ENCODE measurements around the gene ZNF726.

ZNF726 gene

GRCh38 chr19:23906835-23907234, 7.9 kb upstream of the ZNF726 start:
- no peaks in the 10 kb centered on the region for H3F3A ChIP-seq (ENCODE audit: control insufficient read depth, insufficient read depth)
- TF ChIP-seq EZH2phosphoT487 (IDR thresholded peaks at IDR 0.05; ENCODE audit: borderline replicate concordance, low read length) (no peak), CTCF (IDR thresholded peaks at IDR 0.05; ENCODE audit: low read depth, low read length, poor library complexity, severe bottlenecking) (no peak)
- no peak overlapping the region for H3K27ac ChIP-seq (ENCODE audit: low read depth, low read length)
- no peaks in the 10 kb centered on the region for H3K27me3 ChIP-seq (ENCODE audit: control insufficient read depth, low read length)
- H3K4me1 ChIP-seq (ENCODE audit: control insufficient read depth, low read length), result no peaks in the 10 kb centered on the region
- H3K36me3 ChIP-seq (ENCODE audit: control insufficient read depth, low read length), result no peaks in the 10 kb centered on the region
- H3K4me3 ChIP-seq (ENCODE audit: low read length), result no peak overlapping the region
- H4K20me1 ChIP-seq (ENCODE audit: control insufficient read depth, insufficient read depth, low read depth, low read length), result no peaks in the 10 kb centered on the region
- peaks cover 14% of the 10 kb centered on the region; the same call in 1 of the 2 replicates for H3K9me3 ChIP-seq (ENCODE audit: control insufficient read depth, insufficient read depth, low read length)
- H3K9me2 ChIP-seq (replicated peaks; ENCODE audit: control insufficient read depth, low read length), result no peaks in the 10 kb centered on the region
- H3K4me2 ChIP-seq (ENCODE audit: low read length), result no peak overlapping the region
- no peaks in the 10 kb centered on the region for H3K79me2 ChIP-seq (ENCODE audit: control insufficient read depth, low read length)

- peaks cover 9% of the 10 kb centered on the region; the same call in 1 of the 2 replicates for H3K9me3 ChIP-seq (ENCODE audit: control insufficient read depth, insufficient read depth, low read length)
- H3K4me2 ChIP-seq (ENCODE audit: low read length), result no peak overlapping the region
- H4K20me1 ChIP-seq (ENCODE audit: control insufficient read depth, insufficient read depth, low read depth, low read length), result no peaks in the 10 kb centered on the region
- H3F3A ChIP-seq (ENCODE audit: control insufficient read depth, insufficient read depth), result no peaks in the 10 kb centered on the region
- no peaks in the 10 kb centered on the region for H3K9me2 ChIP-seq (replicated peaks; ENCODE audit: control insufficient read depth, low read length)
- H3K27ac ChIP-seq (ENCODE audit: low read depth, low read length), result no peak overlapping the region
- no peak for TF ChIP-seq EZH2phosphoT487 (IDR thresholded peaks at IDR 0.05; ENCODE audit: borderline replicate concordance, low read length)
- no peak for TF ChIP-seq CTCF (IDR thresholded peaks at IDR 0.05; ENCODE audit: low read depth, low read length, poor library complexity, severe bottlenecking)
- no peak overlapping the region for H3K4me3 ChIP-seq (ENCODE audit: low read length)
- no peaks in the 10 kb centered on the region for H3K36me3 ChIP-seq (ENCODE audit: control insufficient read depth, low read length)
- no peaks in the 10 kb centered on the region for H3K27me3 ChIP-seq (ENCODE audit: control insufficient read depth, low read length)
- no peaks in the 10 kb centered on the region for H3K4me1 ChIP-seq (ENCODE audit: control insufficient read depth, low read length)
- no peaks in the 10 kb centered on the region for H3K79me2 ChIP-seq (ENCODE audit: control insufficient read depth, low read length)
Measured at GRCh38 chr19:23908165-23908564, 6.5 kb upstream of the ZNF726 start.

GRCh38 chr19:23909222-23909621, 5.5 kb upstream of the ZNF726 start:
- no peaks in the 10 kb centered on the region for H4K20me1 ChIP-seq (ENCODE audit: control insufficient read depth, insufficient read depth, low read depth, low read length)
- H3K27me3 ChIP-seq (ENCODE audit: control insufficient read depth, low read length), result no peaks in the 10 kb centered on the region
- no peak for TF ChIP-seq CTCF (IDR thresholded peaks at IDR 0.05; ENCODE audit: low read depth, low read length, poor library complexity, severe bottlenecking)
- no peak for TF ChIP-seq EZH2phosphoT487 (IDR thresholded peaks at IDR 0.05; ENCODE audit: borderline replicate concordance, low read length)

More at GRCh38 chr19:23909222-23909621, 5.5 kb upstream of the ZNF726 start:
- Histone ChIP-seq H3K4me1 (ENCODE audit: control insufficient read depth, low read length) (peaks cover 4% of the 10 kb centered on the region), H3K9me3 (ENCODE audit: control insufficient read depth, insufficient read depth, low read length) (peaks cover 17% of the 10 kb centered on the region), H3K4me2 (ENCODE audit: low read length) (no peak overlapping the region), H3K79me2 (ENCODE audit: control insufficient read depth, low read length) (no peaks in the 10 kb centered on the region), H3K27ac (ENCODE audit: low read depth, low read length) (no peak overlapping the region), H3K36me3 (ENCODE audit: control insufficient read depth, low read length) (peaks cover 4% of the 10 kb centered on the region; the same call in 1 of the 2 replicates), H3F3A (ENCODE audit: control insufficient read depth, insufficient read depth) (no peaks in the 10 kb centered on the region), H3K4me3 (ENCODE audit: low read length) (no peak overlapping the region), H3K9me2 (replicated peaks; ENCODE audit: control insufficient read depth, low read length) (no peaks in the 10 kb centered on the region)

Measured in DOHH2 (cell line).